Activated CD4-positive, alpha-beta T cell treated with anti-CD3 and anti-CD28 coated beads, Interleukin-2, amount 10 ng/mL, durations not matched to agents 7 days and 5 days (primary cell): ENCODE data around the gene CAB39L. TPM values are rescaled to one million over a fixed set of nuclear protein-coding genes. Genes with fewer than 3 reads are reported as not detected.
A peak's percentile ranks its signal among the peaks of the same experiment; 100 is the strongest.
"Not testable (repeated sequence)": the region's sequence is repeated elsewhere in the genome, so short reads cannot be mapped to it uniquely, and the experiment has no call there.

ENCODE experiments used
- CTCF ChIA-PET: fragments of 350-600 bp; sonication (Branson Sonifier 250); formaldehyde crosslinking; loops from one replicate; lab custom pipeline; 2021; ENCODE audit warnings: antibody characterized with exemption; lab: Charles Lee
- POLR2A ChIA-PET: fragments of 350-600 bp; sonication (Branson Sonifier 250); formaldehyde crosslinking; loops from one replicate; lab custom pipeline; 2021; ENCODE audit warnings: antibody characterized with exemption; lab: Charles Lee
- DNase-seq: peaks from one replicate; pipeline ENCODE4 v3.0.0-alpha.2; 2020
- H3K27ac Mint-ChIP-seq: one replicate; pipeline ENCODE4 v1.8.0; 2021; ENCODE audit warnings: mild to moderate bottlenecking, moderate library complexity, mixed read lengths
- H3K27me3 Mint-ChIP-seq: one replicate; pipeline ENCODE4 v1.8.0; 2021; ENCODE audit warnings: mixed read lengths
- H3K36me3 Mint-ChIP-seq: one replicate; pipeline ENCODE4 v1.8.0; 2021; ENCODE audit warnings: low read depth, mixed read lengths
- H3K4me1 Mint-ChIP-seq: one replicate; pipeline ENCODE4 v1.8.0; 2021; ENCODE audit warnings: mixed read lengths
- H3K4me3 Mint-ChIP-seq: one replicate; pipeline ENCODE4 v1.8.0; 2021; ENCODE audit warnings: mild to moderate bottlenecking, moderate library complexity, mixed read lengths
- H3K9me3 Mint-ChIP-seq: one replicate; pipeline ENCODE4 v1.8.0; 2021; ENCODE audit warnings: mixed read lengths
- total RNA-seq, 2 experiments: library from RNA; stranded (reverse); gene quantifications; one replicate each; pipeline ENCODE4 v1.2.3, GENCODE V29; 2021

CAB39L gene
- total RNA-seq, 2 experiments from 2014 or later, result 3.1 to 3.5 TPM

GRCh38 chr13:49300276-49300675 lies 143.6 kb downstream of the CAB39L start:
- Mint-ChIP-seq H3K9me3 (no peaks in the 10 kb centered on the region), H3K27me3 (no peaks in the 10 kb centered on the region), H3K4me3 (no peak overlapping the region), H3K27ac (no peak overlapping the region), H3K36me3 (peaks cover 2% of the 10 kb centered on the region), H3K4me1 (peaks cover 17% of the 10 kb centered on the region)
- CTCF ChIA-PET, result interaction anchor here (0.7 to 1.5 kb wide), 6 partner anchors 17 to 332 kb away, joined by 3 to 5 read pairs (median 4); no protein-coding TSS in a partner anchor
- POLR2A ChIA-PET, result no interaction called here
- no peak for DNase-seq

- POLR2A ChIA-PET, result no interaction called here
- DNase-seq, result no peak
- peaks cover 2% of the 10 kb centered on the region for H3K36me3 Mint-ChIP-seq
- H3K9me3 Mint-ChIP-seq, result no peaks in the 10 kb centered on the region
- H3K27ac Mint-ChIP-seq, result no peak overlapping the region
- CTCF ChIA-PET, result no interaction called here
- H3K4me3 Mint-ChIP-seq, result no peak overlapping the region
- peaks cover 17% of the 10 kb centered on the region for H3K4me1 Mint-ChIP-seq
- no peaks in the 10 kb centered on the region for H3K27me3 Mint-ChIP-seq
Measured at GRCh38 chr13:49298903-49299605, 144.8 kb downstream of the CAB39L start.

- Mint-ChIP-seq H3K4me1 (peaks cover 17% of the 10 kb centered on the region), H3K4me3 (no peak overlapping the region), H3K36me3 (peaks cover 2% of the 10 kb centered on the region), H3K27ac (no peak overlapping the region), H3K9me3 (no peaks in the 10 kb centered on the region), H3K27me3 (no peaks in the 10 kb centered on the region)
- CTCF ChIA-PET, result no interaction called here
- POLR2A ChIA-PET, result no interaction called here
- DNase-seq, result no peak
Measured at GRCh38 chr13:49298416-49298815, 145.4 kb downstream of the CAB39L start.

DNA sequence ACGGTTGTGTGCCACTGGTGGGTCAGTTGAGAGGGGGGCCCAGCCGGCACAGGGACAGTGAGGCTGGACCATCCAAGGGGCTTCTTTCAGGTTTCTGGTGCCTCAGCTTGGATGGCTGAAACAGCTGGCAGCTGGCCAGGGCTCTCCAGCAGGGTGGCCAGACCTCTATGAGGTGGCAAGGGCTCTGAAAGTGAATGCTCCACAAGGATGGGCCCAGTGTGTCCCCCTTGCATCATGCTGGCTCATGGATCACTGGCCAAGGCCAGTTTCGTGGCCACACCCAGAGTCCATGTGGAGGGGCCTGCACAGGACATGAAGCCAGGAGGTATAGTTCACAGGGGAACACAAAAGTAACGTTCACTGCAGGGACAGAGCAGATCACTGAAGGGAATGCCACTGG lies 146.5 kb downstream of the CAB39L start:
- H3K4me3 Mint-ChIP-seq, result no peak overlapping the region
- peaks cover 6% of the 10 kb centered on the region for H3K36me3 Mint-ChIP-seq
- H3K9me3 Mint-ChIP-seq, result no peaks in the 10 kb centered on the region
- ChIA-PET CTCF (interaction anchor here (1.5 kb wide), 1 partner anchor 14 kb away, joined by 3 read pairs; no protein-coding TSS in a partner anchor), POLR2A (interaction anchor here (0.5 kb wide), 1 partner anchor 297 kb away, joined by 5 read pairs; no protein-coding TSS in a partner anchor)
- H3K27me3 Mint-ChIP-seq, result no peaks in the 10 kb centered on the region
- DNase-seq, result no peak
- H3K4me1 Mint-ChIP-seq, result peaks cover 21% of the 10 kb centered on the region
- H3K27ac Mint-ChIP-seq, result peak overlapping the region; percentile 31

- H3K9me3 Mint-ChIP-seq, result no peaks in the 10 kb centered on the region
- no peak for DNase-seq
- peaks cover 18% of the 10 kb centered on the region for H3K4me1 Mint-ChIP-seq
- ChIA-PET CTCF (interaction anchor here (1.2 to 1.5 kb wide), 2 partner anchors 8 to 14 kb away, joined by 3 read pairs; no protein-coding TSS in a partner anchor), POLR2A (interaction anchor here (0.5 kb wide), 1 partner anchor 298 kb away, joined by 5 read pairs; no protein-coding TSS in a partner anchor)
- no peak overlapping the region for H3K27ac Mint-ChIP-seq
- H3K27me3 Mint-ChIP-seq, result no peaks in the 10 kb centered on the region
- H3K36me3 Mint-ChIP-seq, result peaks cover 6% of the 10 kb centered on the region
- no peak overlapping the region for H3K4me3 Mint-ChIP-seq
Measured at GRCh38 chr13:49296659-49297058, 147.2 kb downstream of the CAB39L start.

DNA sequence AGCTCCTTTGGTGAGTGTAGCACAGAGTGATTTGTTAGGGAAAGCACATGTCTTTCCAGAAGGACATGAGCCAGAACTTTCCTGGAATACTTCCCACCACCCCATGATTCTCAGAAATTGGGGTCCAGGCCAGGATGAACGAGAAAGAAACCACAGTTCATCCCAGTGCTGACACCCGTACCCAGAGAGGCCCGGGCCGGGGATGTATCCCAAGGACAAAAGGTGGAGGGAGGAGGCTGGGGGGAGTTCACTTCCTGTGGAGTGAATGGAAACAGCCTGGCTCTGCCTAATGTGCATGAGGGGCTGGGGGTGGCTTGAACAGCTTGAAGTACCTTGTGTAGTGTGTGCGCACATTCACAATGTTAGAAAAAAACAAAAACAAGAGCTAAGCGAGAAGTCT lies 148.6 kb downstream of the CAB39L start:
- no peaks in the 10 kb centered on the region for H3K27me3 Mint-ChIP-seq
- no peak overlapping the region for H3K27ac Mint-ChIP-seq
- H3K36me3 Mint-ChIP-seq, result peaks cover 6% of the 10 kb centered on the region
- ChIA-PET CTCF (interaction anchor here (1.1 to 2.0 kb wide), 3 partner anchors 12 to 312 kb away, joined by 4 to 7 read pairs (median 7); no protein-coding TSS in a partner anchor), POLR2A (interaction anchor here (0.6 kb wide), 1 partner anchor 24 kb away, joined by 7 read pairs; no protein-coding TSS in a partner anchor)
- no peaks in the 10 kb centered on the region for H3K9me3 Mint-ChIP-seq
- no peak for DNase-seq
- H3K4me1 Mint-ChIP-seq, result peaks cover 15% of the 10 kb centered on the region
- no peak overlapping the region for H3K4me3 Mint-ChIP-seq

DNA sequence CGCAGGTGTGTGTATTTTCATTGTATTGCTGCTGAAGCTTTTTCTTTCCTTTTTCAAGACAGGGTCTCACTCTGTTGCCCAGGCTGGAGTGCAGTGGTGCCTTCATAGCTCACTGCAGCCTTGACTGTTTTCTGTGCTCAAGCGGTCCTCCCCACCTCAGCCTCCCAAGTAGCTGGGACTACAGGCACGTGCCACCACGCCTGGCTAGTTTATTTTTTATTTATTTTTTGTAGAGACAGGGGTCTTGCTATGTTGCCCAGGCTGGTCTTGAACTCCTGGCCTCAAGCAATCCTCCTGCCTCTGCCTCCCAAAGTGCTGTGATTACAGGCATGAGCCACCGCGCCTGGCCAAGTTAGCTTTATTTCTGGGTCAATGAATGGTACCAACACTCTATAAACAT lies 149.1 kb downstream of the CAB39L start:
- POLR2A ChIA-PET, result not testable (repeated sequence)

GRCh38 chr13:49292742-49293486 lies 150.9 kb downstream of the CAB39L start:
- ChIA-PET CTCF (interaction anchor here (1.3 kb wide), 1 partner anchor 10 kb away, joined by 3 read pairs; no protein-coding TSS in a partner anchor), POLR2A (no interaction called here)
- peaks cover 12% of the 10 kb centered on the region for H3K4me1 Mint-ChIP-seq
- no peaks in the 10 kb centered on the region for H3K27me3 Mint-ChIP-seq
- H3K27ac Mint-ChIP-seq, result no peak overlapping the region
- H3K4me3 Mint-ChIP-seq, result no peak overlapping the region
- DNase-seq, result no peak
- peaks cover 6% of the 10 kb centered on the region for H3K36me3 Mint-ChIP-seq
- no peaks in the 10 kb centered on the region for H3K9me3 Mint-ChIP-seq

More for the DNA sequence above, 149.1 kb downstream of the CAB39L start:
- peaks cover 15% of the 10 kb centered on the region for H3K4me1 Mint-ChIP-seq
- H3K4me3 Mint-ChIP-seq, H3K27ac Mint-ChIP-seq, H3K9me3 Mint-ChIP-seq, H3K27me3 Mint-ChIP-seq, H3K36me3 Mint-ChIP-seq, DNase-seq: not testable (repeated sequence)
- CTCF ChIA-PET, result interaction anchor here (1.1 to 2.0 kb wide), 3 partner anchors 12 to 312 kb away, joined by 4 to 7 read pairs (median 7); no protein-coding TSS in a partner anchor

GRCh38 chr13:49288458-49288857 lies 155.4 kb downstream of the CAB39L start:
- Mint-ChIP-seq H3K27me3 (no peaks in the 10 kb centered on the region), H3K27ac (no peak overlapping the region), H3K36me3 (peaks cover 7% of the 10 kb centered on the region), H3K4me3 (no peak overlapping the region), H3K4me1 (peaks cover 12% of the 10 kb centered on the region), H3K9me3 (no peaks in the 10 kb centered on the region)
- POLR2A ChIA-PET, result no interaction called here
- CTCF ChIA-PET, result interaction anchor here (2.1 kb wide), 1 partner anchor 9 kb away, joined by 5 read pairs; no protein-coding TSS in a partner anchor
- DNase-seq, result no peak

GRCh38 chr13:49287995-49288394 lies 155.9 kb downstream of the CAB39L start:
- peaks cover 7% of the 10 kb centered on the region for H3K36me3 Mint-ChIP-seq
- no peaks in the 10 kb centered on the region for H3K27me3 Mint-ChIP-seq
- ChIA-PET CTCF (no interaction called here), POLR2A (no interaction called here)
- H3K9me3 Mint-ChIP-seq, result no peaks in the 10 kb centered on the region
- no peak for DNase-seq
- no peak overlapping the region for H3K4me3 Mint-ChIP-seq
- H3K4me1 Mint-ChIP-seq, result peaks cover 10% of the 10 kb centered on the region
- no peak overlapping the region for H3K27ac Mint-ChIP-seq

DNA sequence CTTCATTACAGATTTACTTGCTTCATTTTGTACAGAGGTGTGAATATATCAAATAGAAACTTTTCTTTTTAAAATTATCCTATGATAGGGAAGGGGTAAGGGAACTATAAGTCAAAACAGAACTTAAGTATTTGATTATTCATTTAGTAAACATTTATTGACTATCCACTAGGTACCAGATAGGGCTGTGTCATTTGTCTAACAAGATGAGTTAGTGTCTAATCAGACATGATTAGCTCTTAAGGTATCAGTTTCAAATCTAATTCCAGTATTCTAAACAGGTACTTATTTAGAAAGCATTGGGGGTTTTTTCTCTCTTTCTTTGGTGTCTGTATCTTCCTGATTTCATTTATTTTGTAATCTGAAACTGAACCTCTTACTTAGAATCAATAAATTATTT lies 164.0 kb downstream of the CAB39L start:
- no peaks in the 10 kb centered on the region for H3K27me3 Mint-ChIP-seq
- H3K4me3 Mint-ChIP-seq, result no peak overlapping the region
- DNase-seq, result no peak
- H3K9me3 Mint-ChIP-seq, result no peaks in the 10 kb centered on the region
- POLR2A ChIA-PET, result interaction anchor here (0.7 kb wide), 1 partner anchor 37 kb away, joined by 5 read pairs; no protein-coding TSS in a partner anchor
- CTCF ChIA-PET, result interaction anchor here (0.6 to 1.5 kb wide), 5 partner anchors 10 to 799 kb away, joined by 3 to 7 read pairs (median 3); partner anchors contain the start of gene CDADC1
- H3K27ac Mint-ChIP-seq, result no peak overlapping the region
- H3K4me1 Mint-ChIP-seq, result no peaks in the 10 kb centered on the region
- H3K36me3 Mint-ChIP-seq, result peaks cover 6% of the 10 kb centered on the region

DNA sequence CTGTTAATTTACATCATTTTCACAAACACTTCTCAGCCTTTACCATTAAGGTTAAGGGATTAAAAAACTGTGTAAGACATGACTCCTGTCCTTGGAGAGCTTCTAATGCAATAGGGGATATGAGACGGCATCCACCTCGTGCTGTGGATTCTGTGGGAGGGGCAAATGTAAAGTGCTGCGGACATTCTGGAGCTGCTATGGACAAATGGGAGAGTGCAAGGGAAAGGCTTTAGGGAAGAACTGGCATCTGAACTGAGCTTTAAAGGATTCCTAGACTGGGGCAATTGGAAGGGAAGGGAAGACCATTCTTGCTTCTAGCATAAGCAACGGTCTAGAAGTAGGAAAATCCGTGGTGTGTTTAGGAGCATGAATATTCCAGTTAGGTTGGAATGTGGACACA lies 164.8 kb downstream of the CAB39L start:
- no peak for DNase-seq
- H3K4me3 Mint-ChIP-seq, result no peak overlapping the region
- POLR2A ChIA-PET, result no interaction called here

More for the DNA sequence above, 164.8 kb downstream of the CAB39L start:
- Mint-ChIP-seq H3K9me3 (no peaks in the 10 kb centered on the region), H3K27me3 (no peaks in the 10 kb centered on the region), H3K27ac (no peak overlapping the region), H3K4me1 (no peaks in the 10 kb centered on the region), H3K36me3 (peaks cover 6% of the 10 kb centered on the region)
- CTCF ChIA-PET, result interaction anchor here (0.6 to 1.4 kb wide), 3 partner anchors 11 to 330 kb away, joined by 5 to 7 read pairs (median 5); no protein-coding TSS in a partner anchor
